CD14-positive monocyte (primary cell): ENCODE results near the gene BLNK. TPM values are rescaled to one million over a fixed set of nuclear protein-coding genes. Genes with fewer than 3 reads are reported as not detected.

ENCODE experiments used
- DNase-seq, 3 donors: peaks; one replicate each; pipeline ENCODE4 v3.0.0-alpha.2; 2011 to 2022
- H2AFZ ChIP-seq: 2 replicates; pipeline ENCODE4 v1.6.0; 2012; ENCODE audit warnings: mild to moderate bottlenecking, low read depth, low read length, inconsistent platforms; ENCODE audit not compliant: insufficient read depth, poor library complexity, severe bottlenecking
- H3K27ac ChIP-seq, 2 donors: 1 replicate in 1 of 2; 2 replicates in 1 of 2; pipeline ENCODE4 v1.5.1; 2012 to 2013; ENCODE audit warnings: low read length in 2 of 2, control low read depth in 1 of 2, inconsistent platforms in 1 of 2, low read depth in 1 of 2, mild to moderate bottlenecking in 1 of 2
- H3K27me3 ChIP-seq, 2 donors: one replicate each; pipeline versions ENCODE4 v1.6.0 to v1.6.1; 2011 to 2013; ENCODE audit warnings: low read length in 2 of 2; ENCODE audit not compliant: control insufficient read depth in 2 of 2, insufficient read depth in 2 of 2
- H3K36me3 ChIP-seq, 2 donors: replicated peaks in 1 of 2; 1 replicate in 1 of 2; 2 replicates in 1 of 2; pipeline versions ENCODE4 v1.5.1 to v1.6.1; 2012 to 2013; ENCODE audit warnings: low read length in 2 of 2, control low read depth in 1 of 2, inconsistent platforms in 1 of 2, mild to moderate bottlenecking in 1 of 2; ENCODE audit not compliant: insufficient read depth in 2 of 2, control insufficient read depth in 1 of 2
- H3K4me1 ChIP-seq, 2 donors: 1 replicate in 1 of 2; 2 replicates in 1 of 2; pipeline versions ENCODE4 v1.5.1 to v1.6.1; 2012 to 2013; ENCODE audit warnings: low read length in 2 of 2, control low read depth in 1 of 2, inconsistent platforms in 1 of 2, mild to moderate bottlenecking in 1 of 2, moderate library complexity in 1 of 2; ENCODE audit not compliant: insufficient read depth in 2 of 2, control insufficient read depth in 1 of 2
- H3K4me2 ChIP-seq: replicated peaks from 2 replicates; pipeline ENCODE3; 2012; ENCODE audit warnings: low read length, moderate library complexity, mild to moderate bottlenecking; ENCODE audit not compliant: poor library complexity, severe bottlenecking; ENCODE audit errors: extremely low read depth
- H3K4me3 ChIP-seq, 3 experiments: fragments of 200-600 bp in 1 of 3; sonication (generic) in 1 of 3; replicated peaks in 1 of 3; 1 replicate in 2 of 3; 2 replicates in 1 of 3; pipeline ENCODE4 v1.5.1; 2011 to 2013; ENCODE audit warnings: low read length in 3 of 3, mild to moderate bottlenecking in 3 of 3, control low read depth in 2 of 3, low read depth in 2 of 3, inconsistent platforms in 1 of 3, moderate library complexity in 1 of 3
- H3K79me2 ChIP-seq: 2 replicates; pipeline ENCODE4 v1.6.0; 2012; ENCODE audit warnings: mild to moderate bottlenecking, control low read depth, inconsistent platforms, low read length, moderate library complexity; ENCODE audit not compliant: insufficient read depth
- H3K9ac ChIP-seq: 2 replicates; pipeline ENCODE4 v1.6.0; 2017; ENCODE audit warnings: low read length, mild to moderate bottlenecking; ENCODE audit not compliant: insufficient read depth, poor library complexity, severe bottlenecking
- H3K9me3 ChIP-seq, 2 donors: replicated peaks in 1 of 2; 1 replicate in 1 of 2; 2 replicates in 1 of 2; pipeline versions ENCODE4 v1.5.1 to v1.6.1; 2012 to 2013; ENCODE audit warnings: low read length in 2 of 2, control low read depth in 1 of 2; ENCODE audit not compliant: control insufficient read depth in 1 of 2, insufficient read depth in 1 of 2
- H4K20me1 ChIP-seq: 2 replicates; pipeline ENCODE4 v1.6.0; 2012; ENCODE audit warnings: mild to moderate bottlenecking, low read length, control low read depth, moderate library complexity; ENCODE audit not compliant: insufficient read depth
- H3K27ac Mint-ChIP-seq, 7 donors: one replicate each; pipeline ENCODE4 v1.8.0; 2020; ENCODE audit warnings: mild to moderate bottlenecking in 7 of 7, mixed read lengths in 7 of 7, moderate library complexity in 6 of 7, inconsistent platforms in 2 of 7
- H3K27me3 Mint-ChIP-seq, 3 donors: one replicate each; pipeline ENCODE4 v1.8.0; 2021 to 2022; ENCODE audit warnings: low read depth in 3 of 3, mild to moderate bottlenecking in 3 of 3, mixed read lengths in 3 of 3, moderate library complexity in 3 of 3, inconsistent platforms in 1 of 3
- H3K36me3 Mint-ChIP-seq, 2 donors: one replicate each; pipeline ENCODE4 v1.8.0; 2020; ENCODE audit warnings: mixed read lengths in 2 of 2, inconsistent platforms in 1 of 2, mild to moderate bottlenecking in 1 of 2
- H3K4me1 Mint-ChIP-seq: one replicate; pipeline ENCODE4 v1.8.0; 2020; ENCODE audit warnings: mild to moderate bottlenecking, mixed read lengths
- H3K4me3 Mint-ChIP-seq, 2 donors: one replicate each; pipeline ENCODE4 v1.8.0; 2020; ENCODE audit warnings: mild to moderate bottlenecking in 2 of 2, mixed read lengths in 2 of 2, moderate library complexity in 1 of 2
- H3K9me3 Mint-ChIP-seq, 7 donors: one replicate each; pipeline ENCODE4 v1.8.0; 2020 to 2022; ENCODE audit warnings: mixed read lengths in 7 of 7, mild to moderate bottlenecking in 6 of 7, moderate library complexity in 6 of 7, inconsistent platforms in 2 of 7
- WGBS: methylation state at CpG from one replicate; pipeline ENCODE4 v1.1.5; 2013; ENCODE audit warnings: missing lambda C conversion rate; ENCODE audit not compliant: insufficient coverage; 5-methylcytosine and 5-hydroxymethylcytosine counted together
- intact Hi-C, 2 donors: fragments of 100-400 bp; cut with micrococcal nuclease; formaldehyde crosslinking; loops; one replicate each; pipeline versions ENCODE4 v1.15.0 to v1.15.1; 2023
- polyA plus RNA-seq, 3 donors: library from polyadenylated mRNA; depleted of rRNA in 1 of 3; unstranded in 2 of 3; stranded (reverse) in 1 of 3; fragments of 300-500 nt in 2 of 3; fragments of >200 nt in 1 of 3; fragmentation: Illumina TruSeq in 2 of 3; gene quantifications; 1 replicate in 2 of 3; 2 replicates in 1 of 3; pipeline ENCODE4 v1.2.3, GENCODE V29; 2012 to 2021
- TF ChIP-seq, protein P1 (sequence below): fragments of 200-600 bp; IDR thresholded peaks from one replicate; pipeline ENCODE4 v1.8.0; 2022; ENCODE audit warnings: antibody characterized with exemption, mild to moderate bottlenecking

BLNK gene
- polyA plus RNA-seq, 3 donors = 1.4 to 1.9 (median 1.5) TPM

DNA sequence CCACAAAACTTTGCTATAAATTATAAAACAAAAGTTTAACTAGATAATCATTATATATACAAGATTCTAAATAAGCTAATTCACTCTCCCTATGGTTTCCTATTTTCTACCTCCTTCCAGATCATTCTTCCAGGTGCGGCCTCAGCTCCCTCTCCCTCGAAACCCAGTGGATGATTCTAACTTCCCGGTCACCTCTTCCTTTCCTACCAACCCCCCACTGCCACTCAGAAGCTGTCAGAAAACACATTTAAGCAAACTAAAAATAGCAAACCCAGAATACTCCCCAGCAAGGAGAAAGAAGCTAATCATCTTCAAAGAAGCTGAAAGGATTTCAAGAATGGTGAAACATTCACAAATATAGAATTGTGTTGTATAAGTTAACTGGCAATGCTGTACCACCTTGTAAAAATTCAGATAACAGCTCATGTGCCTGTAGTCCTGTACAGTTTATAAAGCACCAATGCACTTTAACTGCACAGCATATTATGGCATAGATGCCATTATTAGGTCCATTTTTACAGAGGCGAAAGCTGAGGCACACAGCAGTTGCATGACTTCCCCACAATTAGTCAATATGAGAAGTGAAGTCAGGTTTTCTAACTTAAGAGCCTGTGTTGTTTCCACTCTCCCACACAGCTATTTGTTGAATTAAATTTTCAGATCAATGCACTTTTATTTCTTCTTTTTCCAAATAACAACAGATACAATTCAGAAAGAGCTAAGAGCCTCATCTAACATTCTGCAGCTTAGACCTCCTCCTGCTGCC lies 19.2 kb upstream of the BLNK start:
- Histone ChIP-seq H3K36me3 (no peaks in the 10 kb centered on the region), H3K4me2 (no peak overlapping the region), H3K4me3 (no peak overlapping the region), H2AFZ (no peak overlapping the region), H3K9ac (no peak overlapping the region), H3K27me3 (no peaks in the 10 kb centered on the region), H4K20me1 (no peaks in the 10 kb centered on the region), H3K4me1 (peaks cover 15% of the 10 kb centered on the region in 2 donors), H3K79me2 (no peaks in the 10 kb centered on the region), H3K27ac (no peak overlapping the region), H3K9me3 (no peaks in the 10 kb centered on the region)
- Mint-ChIP-seq H3K4me3 (no peak overlapping the region), H3K27ac (peak overlapping the region in 1 of 7 donors; percentile 58), H3K9me3 (no peaks in the 10 kb centered on the region), H3K27me3 (no peaks in the 10 kb centered on the region), H3K4me1 (peaks cover 31% of the 10 kb centered on the region), H3K36me3 (no peaks in the 10 kb centered on the region)
- intact Hi-C loops = loop anchor here (5.0 to 10.0 kb wide), 2 partner anchors 273 to 276 kb away; no protein-coding TSS in a partner anchor
- DNase-seq = no peak
- TF ChIP-seq, protein P1, sequence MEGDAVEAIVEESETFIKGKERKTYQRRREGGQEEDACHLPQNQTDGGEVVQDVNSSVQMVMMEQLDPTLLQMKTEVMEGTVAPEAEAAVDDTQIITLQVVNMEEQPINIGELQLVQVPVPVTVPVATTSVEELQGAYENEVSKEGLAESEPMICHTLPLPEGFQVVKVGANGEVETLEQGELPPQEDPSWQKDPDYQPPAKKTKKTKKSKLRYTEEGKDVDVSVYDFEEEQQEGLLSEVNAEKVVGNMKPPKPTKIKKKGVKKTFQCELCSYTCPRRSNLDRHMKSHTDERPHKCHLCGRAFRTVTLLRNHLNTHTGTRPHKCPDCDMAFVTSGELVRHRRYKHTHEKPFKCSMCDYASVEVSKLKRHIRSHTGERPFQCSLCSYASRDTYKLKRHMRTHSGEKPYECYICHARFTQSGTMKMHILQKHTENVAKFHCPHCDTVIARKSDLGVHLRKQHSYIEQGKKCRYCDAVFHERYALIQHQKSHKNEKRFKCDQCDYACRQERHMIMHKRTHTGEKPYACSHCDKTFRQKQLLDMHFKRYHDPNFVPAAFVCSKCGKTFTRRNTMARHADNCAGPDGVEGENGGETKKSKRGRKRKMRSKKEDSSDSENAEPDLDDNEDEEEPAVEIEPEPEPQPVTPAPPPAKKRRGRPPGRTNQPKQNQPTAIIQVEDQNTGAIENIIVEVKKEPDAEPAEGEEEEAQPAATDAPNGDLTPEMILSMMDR = no peak
- 37% methylated on average over 2 of the region's 4 CpGs for WGBS

DNA sequence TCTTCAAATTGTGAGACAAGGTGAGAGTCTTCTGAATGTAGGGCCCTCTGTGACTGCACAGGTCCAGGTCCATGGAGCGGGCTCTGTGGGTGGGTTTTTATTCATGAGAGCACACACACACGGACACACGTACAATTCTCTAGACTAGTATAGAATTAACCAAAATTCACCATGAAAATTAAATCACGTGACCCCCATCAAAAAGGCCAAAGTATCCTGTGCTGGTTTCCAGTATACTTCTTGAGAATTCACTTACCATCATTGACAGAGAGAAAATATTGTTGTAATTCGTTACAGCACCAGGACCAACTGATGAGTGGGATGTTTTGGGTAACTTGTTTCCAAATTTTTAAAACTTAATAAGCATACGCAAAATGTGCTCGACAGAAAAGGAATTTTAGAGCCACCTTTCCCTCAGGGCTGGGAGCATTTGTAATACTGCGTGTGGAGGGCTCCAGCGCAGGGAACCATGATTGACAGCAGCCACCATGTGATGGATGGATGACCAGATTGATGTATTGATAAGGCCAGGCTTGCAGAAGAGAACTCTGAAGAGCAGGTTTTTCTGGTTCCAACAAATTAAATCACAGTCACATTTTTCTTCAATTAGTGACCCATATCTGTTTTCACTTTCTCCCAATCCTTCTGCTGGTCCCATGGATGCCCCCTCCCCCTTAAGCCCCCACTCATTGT lies 18.0 kb upstream of the BLNK start:
- Mint-ChIP-seq H3K4me3 (no peak overlapping the region), H3K36me3 (no peaks in the 10 kb centered on the region), H3K4me1 (peaks cover 29% of the 10 kb centered on the region), H3K9me3 (no peaks in the 10 kb centered on the region), H3K27ac (no peak overlapping the region), H3K27me3 (no peaks in the 10 kb centered on the region)
- H3K4me3 ChIP-seq = no peak overlapping the region
- WGBS = 100% methylated on average over 1 of the region's 9 CpGs
- no peaks in the 10 kb centered on the region for H3K36me3 ChIP-seq
- no peaks in the 10 kb centered on the region for H3K27me3 ChIP-seq
- no peak for DNase-seq
- H4K20me1 ChIP-seq = no peaks in the 10 kb centered on the region
- TF ChIP-seq, protein P1 = no peak
- H3K79me2 ChIP-seq = no peaks in the 10 kb centered on the region
- H3K4me2 ChIP-seq = no peak overlapping the region
- H3K4me1 ChIP-seq = peaks cover 13 to 15% of the 10 kb centered on the region in 2 donors
- H3K9ac ChIP-seq = no peak overlapping the region
- H2AFZ ChIP-seq = no peak overlapping the region
- intact Hi-C loops = no loop called here
- H3K9me3 ChIP-seq = no peaks in the 10 kb centered on the region
- no peak overlapping the region for H3K27ac ChIP-seq
